VCaP (cell line): Measurements from ENCODE around the gene NUAK2.
"Not testable (repeated sequence)": the region's sequence is repeated elsewhere in the genome, so short reads cannot be mapped to it uniquely, and the experiment has no call there.

ENCODE experiments used
- H3K27ac ChIP-seq: fragments of 450-650 bp; 2 replicates; pipeline ENCODE4 v1.5.1; 2017
- CTCF ChIP-seq: fragments of 450-650 bp; conservative IDR thresholded peaks from 2 replicates; pipeline ENCODE4 v1.5.1; 2017; ENCODE audit warnings: mild to moderate bottlenecking, moderate library complexity

NUAK2 gene

DNA sequence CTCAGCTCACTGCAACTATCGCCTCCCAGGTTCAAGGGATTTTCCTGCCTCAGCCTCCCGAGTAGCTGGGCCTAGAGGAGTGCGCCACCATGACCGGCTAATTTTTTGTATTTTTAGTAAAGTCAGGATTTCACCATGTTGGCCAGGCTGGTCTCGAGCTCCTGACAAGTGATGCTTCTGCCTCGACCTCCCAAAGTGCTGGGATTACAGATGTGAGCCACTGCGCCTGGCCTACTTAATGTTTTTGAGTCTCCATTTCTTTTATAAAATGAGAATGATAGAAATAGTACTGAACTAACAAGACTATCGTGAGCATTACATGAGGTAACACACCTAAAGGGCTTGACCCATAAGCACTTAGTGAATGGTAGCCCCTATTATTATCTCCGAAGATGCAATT lies 21.4 kb downstream of the NUAK2 start:
- H3K27ac ChIP-seq, result no peak overlapping the region
- no peak for TF ChIP-seq CTCF

DNA sequence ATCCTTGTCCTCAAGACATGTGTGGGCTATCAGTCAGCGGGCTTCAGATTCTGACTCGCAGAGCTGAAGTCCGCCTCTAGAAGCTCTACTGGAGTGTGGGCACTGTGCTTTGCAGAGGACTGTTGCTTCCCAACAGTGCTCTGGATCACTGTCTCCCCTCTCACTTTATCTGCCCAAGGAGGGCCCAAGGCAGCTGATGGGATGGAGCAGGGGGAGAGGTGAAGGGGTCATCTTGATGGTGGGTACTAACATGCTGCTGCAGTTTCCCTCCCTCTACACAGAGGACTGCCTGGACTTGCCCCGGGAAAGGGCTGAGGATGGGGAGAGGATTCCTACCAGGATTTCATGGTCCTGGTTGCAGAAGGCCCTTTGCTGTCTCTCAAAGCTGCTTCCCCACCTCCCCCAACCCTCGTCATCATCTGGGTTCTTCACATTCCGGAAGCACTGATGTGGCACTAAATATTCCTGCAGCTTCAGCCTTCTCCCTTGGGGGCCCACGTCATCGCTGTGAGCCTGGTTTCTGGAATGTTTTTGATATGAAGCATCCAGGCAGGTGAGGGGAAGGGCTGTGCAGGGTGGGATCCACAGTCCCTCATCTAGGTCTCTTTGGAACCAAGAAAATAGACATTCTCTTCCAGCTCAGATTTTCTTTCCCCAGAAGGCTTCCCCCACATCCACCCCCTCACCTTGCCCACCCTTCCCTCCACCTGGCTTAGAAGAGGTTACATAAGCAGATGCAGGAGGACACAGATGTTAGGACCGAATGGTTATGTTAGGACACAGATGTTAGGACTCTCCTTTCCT lies 23.2 kb downstream of the NUAK2 start:
- TF ChIP-seq CTCF, result no peak
- no peak overlapping the region for H3K27ac ChIP-seq

GRCh38 chr1:205297546-205298177 lies 23.9 kb downstream of the NUAK2 start:
- not testable (repeated sequence) for H3K27ac ChIP-seq

DNA sequence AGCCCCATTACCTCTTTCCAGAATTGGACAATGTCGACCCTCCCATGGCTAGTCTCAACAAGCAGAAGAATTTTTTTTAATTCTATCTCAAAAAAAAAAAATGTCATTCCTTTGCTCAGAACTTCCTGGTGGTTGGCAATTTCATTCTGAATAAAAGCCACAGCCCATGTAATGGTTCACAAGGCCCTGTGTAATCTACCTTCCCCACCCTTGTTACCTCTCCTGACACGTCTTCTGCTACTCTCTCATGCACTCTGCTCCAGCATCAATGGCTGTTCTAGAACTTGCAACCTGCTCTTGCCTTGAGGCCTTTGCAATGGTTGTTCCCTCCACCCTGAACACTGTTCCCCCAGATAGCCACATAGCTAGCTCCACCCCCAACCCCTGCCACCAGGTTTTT lies 25.4 kb downstream of the NUAK2 start:
- no peak overlapping the region for H3K27ac ChIP-seq
- TF ChIP-seq CTCF, result no peak

DNA sequence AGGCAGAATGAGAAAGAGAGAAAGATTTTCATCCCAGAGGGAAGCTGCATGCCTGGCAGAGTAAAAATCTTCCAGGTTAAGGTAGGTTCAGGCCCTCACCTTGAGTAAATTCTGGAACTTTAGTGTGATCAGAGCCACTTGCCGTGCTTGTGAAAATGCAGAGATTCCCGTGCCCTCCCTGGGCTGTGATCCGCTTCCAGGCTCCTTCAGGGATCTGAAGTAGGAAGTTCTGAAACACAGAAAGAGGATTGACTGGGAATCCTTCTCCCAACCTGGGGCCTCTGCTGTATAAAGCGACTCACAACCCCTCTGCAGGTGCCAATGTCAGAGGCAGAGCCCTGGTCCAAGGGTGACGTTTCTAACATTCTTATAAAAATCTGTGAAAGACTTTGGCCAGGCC lies 26.6 kb downstream of the NUAK2 start:
- no peak overlapping the region for H3K27ac ChIP-seq
- TF ChIP-seq CTCF, result no peak

- no peak overlapping the region for H3K27ac ChIP-seq
- TF ChIP-seq CTCF, result no peak
Observed at GRCh38 chr1:205294175-205294917, 27.2 kb downstream of the NUAK2 start.

DNA sequence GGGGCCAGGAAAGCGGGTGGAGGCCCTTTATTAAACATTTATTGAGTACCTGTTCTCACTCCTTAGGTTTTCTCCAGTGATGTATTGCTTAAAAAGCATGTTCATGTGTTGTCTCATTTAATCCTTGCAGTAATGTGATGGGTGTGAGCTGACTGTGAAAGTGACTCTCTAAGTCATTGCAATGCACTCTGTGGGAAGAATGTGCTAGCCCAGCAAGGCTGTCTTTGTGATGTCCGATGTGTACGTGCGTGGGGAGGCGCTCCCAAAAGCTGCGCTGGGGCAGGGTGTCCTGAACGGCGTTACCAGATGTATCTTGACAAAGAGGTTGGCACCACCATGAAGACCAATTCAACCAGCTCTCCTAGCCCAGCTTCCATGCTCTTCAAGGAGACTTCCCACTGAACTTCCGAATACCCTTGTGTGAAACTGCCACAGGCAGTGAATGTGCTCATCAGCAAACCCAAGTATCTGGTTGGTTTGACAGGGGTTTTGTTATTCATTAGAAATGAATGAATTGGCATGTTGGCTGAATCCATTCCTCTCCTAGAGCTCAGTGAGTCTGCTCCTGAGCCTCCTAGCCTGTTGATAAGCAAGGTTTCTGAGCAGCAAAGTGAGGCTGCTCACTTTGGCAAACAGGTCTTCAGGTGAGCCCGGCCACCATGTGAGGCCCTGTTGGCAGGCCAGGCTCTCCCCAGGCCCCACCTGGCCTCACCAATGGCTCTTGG lies 28.0 kb downstream of the NUAK2 start:
- TF ChIP-seq CTCF, result no peak
- no peak overlapping the region for H3K27ac ChIP-seq
